Muscle of leg (tissue), 11 donors: ENCODE data around the gene INVS. TPM values are rescaled to one million over a fixed set of nuclear protein-coding genes. Genes with fewer than 3 reads are reported as not detected.
"Not testable (repeated sequence)": the region's sequence is repeated elsewhere in the genome, so short reads cannot be mapped to it uniquely, and the experiment has no call there.

Experiments used
- DNase-seq: peaks from one replicate; pipeline ENCODE4 v3.0.0; 2013
- H3K27ac ChIP-seq: one replicate; pipeline ENCODE4 v1.5.1; 2013; ENCODE audit warnings: mild to moderate bottlenecking, low read length, control low read depth
- H3K27me3 ChIP-seq: one replicate; pipeline ENCODE4 v1.6.1; 2013; ENCODE audit warnings: low read length; ENCODE audit not compliant: control insufficient read depth, insufficient read depth
- H3K36me3 ChIP-seq: one replicate; pipeline ENCODE4 v1.6.1; 2013; ENCODE audit warnings: low read length; ENCODE audit not compliant: control insufficient read depth, insufficient read depth
- H3K4me1 ChIP-seq: one replicate; pipeline ENCODE4 v1.6.1; 2013; ENCODE audit warnings: low read length; ENCODE audit not compliant: control insufficient read depth, insufficient read depth
- H3K4me3 ChIP-seq: one replicate; pipeline ENCODE4 v1.5.1; 2013; ENCODE audit warnings: low read length, control low read depth
- H3K9me3 ChIP-seq: replicated peaks from 2 replicates; pipeline ENCODE4 v1.6.1; 2013; ENCODE audit warnings: low read depth, low read length; ENCODE audit not compliant: control insufficient read depth
- WGBS: methylation state at CpG from one replicate; pipeline ENCODE4 v1.1.5; 2013; ENCODE audit warnings: missing lambda C conversion rate; ENCODE audit not compliant: insufficient coverage; 5-methylcytosine and 5-hydroxymethylcytosine counted together
- polyA plus RNA-seq, 8 donors: library from polyadenylated mRNA; unstranded; fragments of 120-200 nt; gene quantifications; one replicate each; pipeline versions ENCODE4 v1.2.1 to v1.2.3, GENCODE V29; 2013; ENCODE audit warnings: inconsistent platforms in 1 of 8, low replicate concordance in 1 of 8; ENCODE audit not compliant: insufficient read length in 8 of 8, insufficient read depth in 1 of 8
- total RNA-seq: library from RNA; stranded (reverse); fragments of 120-200 nt; gene quantifications from one replicate; pipeline ENCODE4 v1.2.4, GENCODE V29; 2013

Gene INVS
- total and polyA plus RNA-seq, 9 donors, result 8.1 to 16.9 (median 11.0) TPM

- H3K27me3 ChIP-seq, result no peaks in the 10 kb centered on the region
- no peak overlapping the region for H3K27ac ChIP-seq
- no peaks in the 10 kb centered on the region for H3K4me1 ChIP-seq
- WGBS, result no CpG with 5 or more reads among the region's 2 CpGs
- H3K36me3 ChIP-seq, result peaks cover 11% of the 10 kb centered on the region
- no peaks in the 10 kb centered on the region for H3K9me3 ChIP-seq
- no peak overlapping the region for H3K4me3 ChIP-seq
- no peak for DNase-seq
Measured at GRCh38 chr9:100229136-100229535, 130.1 kb downstream of the INVS start.

- Histone ChIP-seq H3K27ac (no peak overlapping the region), H3K9me3 (no peaks in the 10 kb centered on the region), H3K4me3 (no peak overlapping the region), H3K27me3 (no peaks in the 10 kb centered on the region), H3K36me3 (peaks cover 11% of the 10 kb centered on the region), H3K4me1 (no peaks in the 10 kb centered on the region)
- DNase-seq, result no peak
- no CpG with 5 or more reads among the region's 3 CpGs for WGBS
Measured at GRCh38 chr9:100229561-100229960, 130.5 kb downstream of the INVS start.

- WGBS, result 100% methylated on average over 5 of the region's 7 CpGs
Measured at GRCh38 chr9:100236986-100237385, 137.9 kb downstream of the INVS start.

GRCh38 chr9:100240512-100240911 lies 141.5 kb downstream of the INVS start:
- peaks cover 7% of the 10 kb centered on the region for H3K9me3 ChIP-seq
- no peak overlapping the region for H3K4me3 ChIP-seq
- H3K36me3 ChIP-seq, result peaks cover 14% of the 10 kb centered on the region
- H3K27ac ChIP-seq, result no peak overlapping the region
- H3K4me1 ChIP-seq, result no peaks in the 10 kb centered on the region
- WGBS, result no CpG with 5 or more reads among the region's 2 CpGs
- no peaks in the 10 kb centered on the region for H3K27me3 ChIP-seq
- no peak for DNase-seq

More at GRCh38 chr9:100236986-100237385, 137.9 kb downstream of the INVS start:
- H3K36me3 ChIP-seq, result peaks cover 12% of the 10 kb centered on the region
- not testable (repeated sequence) for H3K4me1 ChIP-seq, DNase-seq, H3K9me3 ChIP-seq, H3K27ac ChIP-seq, H3K4me3 ChIP-seq, H3K27me3 ChIP-seq

- Histone ChIP-seq H3K4me1 (no peaks in the 10 kb centered on the region), H3K9me3 (no peaks in the 10 kb centered on the region), H3K27ac (no peak overlapping the region), H3K36me3 (peaks cover 6% of the 10 kb centered on the region), H3K4me3 (no peak overlapping the region), H3K27me3 (no peaks in the 10 kb centered on the region)
- WGBS, result 100% methylated on average over 2 of the region's 3 CpGs
- DNase-seq, result no peak
Measured at GRCh38 chr9:100267211-100267610, 168.2 kb downstream of the INVS start.

GRCh38 chr9:100268271-100268670 lies 169.2 kb downstream of the INVS start:
- no peak overlapping the region for H3K4me3 ChIP-seq
- H3K9me3 ChIP-seq, result no peaks in the 10 kb centered on the region
- no peaks in the 10 kb centered on the region for H3K4me1 ChIP-seq
- no peak overlapping the region for H3K27ac ChIP-seq
- WGBS, result no CpG with 5 or more reads among the region's 4 CpGs
- H3K36me3 ChIP-seq, result peaks cover 15% of the 10 kb centered on the region
- DNase-seq, result no peak
- H3K27me3 ChIP-seq, result no peaks in the 10 kb centered on the region

GRCh38 chr9:100269656-100270055 lies 170.6 kb downstream of the INVS start:
- Histone ChIP-seq H3K9me3 (no peaks in the 10 kb centered on the region), H3K4me3 (no peak overlapping the region), H3K27ac (no peak overlapping the region), H3K27me3 (no peaks in the 10 kb centered on the region), H3K4me1 (no peaks in the 10 kb centered on the region), H3K36me3 (peaks cover 15% of the 10 kb centered on the region)
- no peak for DNase-seq
- no CpG with 5 or more reads among the region's 1 CpG for WGBS

- Histone ChIP-seq H3K4me3 (no peak overlapping the region), H3K27ac (no peak overlapping the region), H3K36me3 (peaks cover 17% of the 10 kb centered on the region), H3K4me1 (no peaks in the 10 kb centered on the region), H3K9me3 (no peaks in the 10 kb centered on the region), H3K27me3 (no peaks in the 10 kb centered on the region)
- DNase-seq, result no peak
- WGBS, result 83% methylated on average over 1 of the region's 5 CpGs
Measured at GRCh38 chr9:100277166-100277979, 178.3 kb downstream of the INVS start.

- Histone ChIP-seq H3K9me3 (peaks cover 15% of the 10 kb centered on the region), H3K4me3 (no peak overlapping the region), H3K4me1 (peaks cover 4% of the 10 kb centered on the region), H3K27me3 (no peaks in the 10 kb centered on the region), H3K27ac (no peak overlapping the region), H3K36me3 (peaks cover 29% of the 10 kb centered on the region)
- no CpG with 5 or more reads among the region's 2 CpGs for WGBS
- no peak for DNase-seq
Measured at GRCh38 chr9:100281066-100281465, 182.0 kb downstream of the INVS start.

- Histone ChIP-seq H3K36me3 (peaks cover 33% of the 10 kb centered on the region), H3K27me3 (no peaks in the 10 kb centered on the region), H3K4me3 (no peak overlapping the region), H3K9me3 (peaks cover 15% of the 10 kb centered on the region), H3K27ac (no peak overlapping the region), H3K4me1 (peaks cover 4% of the 10 kb centered on the region)
- DNase-seq, result peak; percentile 17
- WGBS, result 59% methylated on average over 5 of the region's 7 CpGs
Measured at GRCh38 chr9:100281676-100282387, 182.8 kb downstream of the INVS start.
